ENCODE results near the gene RANBP17.

The RANBP17 gene

DNA sequence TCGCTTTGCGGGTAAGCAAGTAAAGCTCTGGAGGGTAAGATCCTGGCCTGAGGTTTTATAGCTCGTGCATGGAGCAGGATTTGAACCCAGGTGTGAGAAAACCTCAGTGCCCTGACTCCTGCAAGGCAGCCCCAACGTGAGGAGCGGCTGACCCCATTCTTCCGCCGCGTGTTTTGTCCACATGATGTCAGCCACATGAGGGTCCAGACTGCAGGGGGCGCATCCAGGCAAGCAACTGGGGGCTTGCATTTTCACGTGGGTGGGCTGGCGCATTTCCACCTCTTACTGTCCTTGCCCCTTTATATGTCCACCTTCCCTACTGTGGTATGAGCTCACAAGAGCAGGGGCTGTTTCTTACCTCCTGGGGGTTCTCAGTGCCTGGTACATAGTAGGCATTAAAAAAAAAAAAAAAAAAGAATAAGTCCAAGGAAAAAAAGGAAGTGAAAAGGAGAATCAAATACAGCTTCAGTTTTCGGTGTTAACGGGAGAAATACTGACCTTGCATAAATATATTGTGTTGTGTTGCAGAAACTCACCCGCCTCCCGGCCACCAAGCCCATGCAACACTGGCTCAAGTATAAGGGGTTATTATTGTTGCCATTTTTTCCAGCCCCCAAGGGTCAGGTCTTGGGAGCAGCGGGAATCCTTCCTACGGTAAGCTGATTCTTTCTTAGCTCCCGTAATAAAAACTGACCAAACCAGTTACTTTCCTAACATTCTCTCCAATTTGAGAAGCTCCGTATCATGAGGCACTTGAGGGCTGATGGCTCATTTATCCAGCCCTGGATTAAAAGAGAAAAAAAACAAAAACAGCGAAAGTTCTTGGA is 462.2 kb downstream of the RANBP17 start:
- H3K4me3 ChIP-seq (ENCODE audit: low read length): no peak overlapping the region
- H3K4me2 ChIP-seq (ENCODE audit: low read depth, low read length): no peak overlapping the region

DNA sequence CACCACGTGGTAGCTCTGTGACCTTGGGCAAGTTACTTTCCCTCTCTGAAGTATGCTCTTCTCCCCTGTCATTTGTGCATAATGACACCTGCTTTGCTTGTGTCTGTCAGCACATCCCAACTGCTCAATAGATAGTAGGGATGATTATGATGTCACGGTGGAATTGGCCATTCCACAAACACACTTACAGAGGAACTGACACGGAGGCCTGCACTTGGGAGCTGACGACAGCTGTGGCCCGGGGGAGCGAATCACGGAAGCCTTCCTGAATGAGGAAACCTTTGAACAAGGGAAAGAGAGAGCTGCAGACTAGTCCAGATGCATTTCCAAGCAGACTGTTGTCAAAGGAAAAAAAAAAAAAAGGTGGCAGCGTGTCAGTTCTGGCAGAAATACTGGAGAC is 468.2 kb downstream of the RANBP17 start:
- no peak for TF ChIP-seq EZH2phosphoT487 (IDR thresholded peaks at IDR 0.05; ENCODE audit: low read length)
- TF ChIP-seq EZH2 (optimal IDR thresholded peaks at IDR 0.05; ENCODE audit: low read depth, low read length): no peak
- TF ChIP-seq, protein P1, sequence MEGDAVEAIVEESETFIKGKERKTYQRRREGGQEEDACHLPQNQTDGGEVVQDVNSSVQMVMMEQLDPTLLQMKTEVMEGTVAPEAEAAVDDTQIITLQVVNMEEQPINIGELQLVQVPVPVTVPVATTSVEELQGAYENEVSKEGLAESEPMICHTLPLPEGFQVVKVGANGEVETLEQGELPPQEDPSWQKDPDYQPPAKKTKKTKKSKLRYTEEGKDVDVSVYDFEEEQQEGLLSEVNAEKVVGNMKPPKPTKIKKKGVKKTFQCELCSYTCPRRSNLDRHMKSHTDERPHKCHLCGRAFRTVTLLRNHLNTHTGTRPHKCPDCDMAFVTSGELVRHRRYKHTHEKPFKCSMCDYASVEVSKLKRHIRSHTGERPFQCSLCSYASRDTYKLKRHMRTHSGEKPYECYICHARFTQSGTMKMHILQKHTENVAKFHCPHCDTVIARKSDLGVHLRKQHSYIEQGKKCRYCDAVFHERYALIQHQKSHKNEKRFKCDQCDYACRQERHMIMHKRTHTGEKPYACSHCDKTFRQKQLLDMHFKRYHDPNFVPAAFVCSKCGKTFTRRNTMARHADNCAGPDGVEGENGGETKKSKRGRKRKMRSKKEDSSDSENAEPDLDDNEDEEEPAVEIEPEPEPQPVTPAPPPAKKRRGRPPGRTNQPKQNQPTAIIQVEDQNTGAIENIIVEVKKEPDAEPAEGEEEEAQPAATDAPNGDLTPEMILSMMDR (IDR thresholded peaks at IDR 0.05; ENCODE audit: low read length): no peak
- no peaks in the 10 kb centered on the region for H3K4me1 ChIP-seq (ENCODE audit: low read length)
- no peak overlapping the region for H3K4me2 ChIP-seq (ENCODE audit: low read depth, low read length)
- no peaks in the 10 kb centered on the region for H3K9me2 ChIP-seq (replicated peaks; ENCODE audit: insufficient read depth, low read length)
- no peaks in the 10 kb centered on the region for H3K27me3 ChIP-seq (replicated peaks; ENCODE audit: insufficient read depth, low read length)
- H4K20me1 ChIP-seq (ENCODE audit: insufficient read depth, low read length): no peaks in the 10 kb centered on the region
- no peak overlapping the region for H3K27ac ChIP-seq (ENCODE audit: low read length)
- H3K9me3 ChIP-seq (replicated peaks; ENCODE audit: insufficient read depth, low read length): no peaks in the 10 kb centered on the region
- DNase-seq: no peak
- H3K79me2 ChIP-seq (ENCODE audit: low read length): no peaks in the 10 kb centered on the region
- H2AFZ ChIP-seq (ENCODE audit: low read length): no peak overlapping the region
- no peak overlapping the region for H3K9ac ChIP-seq (ENCODE audit: low read length)
- H3F3A ChIP-seq (ENCODE audit: insufficient read depth, low read length): no peaks in the 10 kb centered on the region
- H3K4me3 ChIP-seq (ENCODE audit: low read length): no peak overlapping the region
- H3K36me3 ChIP-seq (replicated peaks; ENCODE audit: insufficient read depth, low read length): no peaks in the 10 kb centered on the region

More for the DNA sequence above, 462.2 kb downstream of the RANBP17 start:
- Histone ChIP-seq H3K27ac (ENCODE audit: low read length) (no peak overlapping the region), H3K27me3 (replicated peaks; ENCODE audit: insufficient read depth, low read length) (no peaks in the 10 kb centered on the region), H3F3A (ENCODE audit: insufficient read depth, low read length) (no peaks in the 10 kb centered on the region), H3K9me3 (replicated peaks; ENCODE audit: insufficient read depth, low read length) (no peaks in the 10 kb centered on the region), H3K79me2 (ENCODE audit: low read length) (no peaks in the 10 kb centered on the region), H2AFZ (ENCODE audit: low read length) (no peak overlapping the region), H3K9me2 (replicated peaks; ENCODE audit: insufficient read depth, low read length) (no peaks in the 10 kb centered on the region), H3K36me3 (replicated peaks; ENCODE audit: insufficient read depth, low read length) (no peaks in the 10 kb centered on the region), H4K20me1 (ENCODE audit: insufficient read depth, low read length) (no peaks in the 10 kb centered on the region), H3K4me1 (ENCODE audit: low read length) (no peaks in the 10 kb centered on the region), H3K9ac (ENCODE audit: low read length) (no peak overlapping the region)
- TF ChIP-seq, protein P1 (IDR thresholded peaks at IDR 0.05; ENCODE audit: low read length): no peak
- TF ChIP-seq EZH2phosphoT487 (IDR thresholded peaks at IDR 0.05; ENCODE audit: low read length): no peak
- no peak for TF ChIP-seq EZH2 (optimal IDR thresholded peaks at IDR 0.05; ENCODE audit: low read depth, low read length)
- no peak for DNase-seq

DNA sequence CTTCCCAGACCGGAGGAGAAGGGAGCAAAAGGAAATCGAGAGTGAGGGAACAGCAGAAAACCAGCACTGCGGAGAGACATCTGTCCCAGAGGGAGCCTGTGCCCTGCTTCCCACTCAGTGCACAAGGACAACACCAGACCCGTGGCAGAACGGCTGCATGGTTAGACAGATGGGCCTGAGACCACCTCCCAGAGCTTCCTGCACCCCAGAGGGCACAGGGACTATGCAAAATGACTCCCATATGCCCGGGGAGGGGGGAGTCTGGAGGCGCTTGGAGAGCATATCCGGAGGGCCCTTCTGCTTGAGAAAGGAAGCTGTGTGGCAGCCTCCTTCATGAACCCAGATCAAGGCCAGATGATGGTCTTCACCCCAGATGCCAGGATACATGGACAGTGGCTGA is 473.8 kb downstream of the RANBP17 start:
- no peak overlapping the region for H3K4me3 ChIP-seq (ENCODE audit: low read length)
- peaks cover 7% of the 10 kb centered on the region; the same call in 1 of the 2 replicates for H3K4me1 ChIP-seq (ENCODE audit: low read length)
- no peak overlapping the region for H3K4me2 ChIP-seq (ENCODE audit: low read depth, low read length)
- no peaks in the 10 kb centered on the region for H3K36me3 ChIP-seq (replicated peaks; ENCODE audit: insufficient read depth, low read length)
- no peaks in the 10 kb centered on the region for H3K9me3 ChIP-seq (replicated peaks; ENCODE audit: insufficient read depth, low read length)
- no peak overlapping the region for H2AFZ ChIP-seq (ENCODE audit: low read length)
- H3K79me2 ChIP-seq (ENCODE audit: low read length): no peaks in the 10 kb centered on the region
- no peak overlapping the region for H3K9ac ChIP-seq (ENCODE audit: low read length)
- no peaks in the 10 kb centered on the region for H3F3A ChIP-seq (ENCODE audit: insufficient read depth, low read length)
- no peak for TF ChIP-seq EZH2phosphoT487 (IDR thresholded peaks at IDR 0.05; ENCODE audit: low read length)
- TF ChIP-seq, protein P1 (IDR thresholded peaks at IDR 0.05; ENCODE audit: low read length): no peak
- no peak for TF ChIP-seq EZH2 (optimal IDR thresholded peaks at IDR 0.05; ENCODE audit: low read depth, low read length)
- DNase-seq: no peak
- H3K27ac ChIP-seq (ENCODE audit: low read length): no peak overlapping the region
- H4K20me1 ChIP-seq (ENCODE audit: insufficient read depth, low read length): no peaks in the 10 kb centered on the region
- H3K27me3 ChIP-seq (replicated peaks; ENCODE audit: insufficient read depth, low read length): no peaks in the 10 kb centered on the region
- no peaks in the 10 kb centered on the region for H3K9me2 ChIP-seq (replicated peaks; ENCODE audit: insufficient read depth, low read length)

Data from MM.1S (cell line).